ENCODE measurements around the gene TYK2. TPM values are rescaled to one million over a fixed set of nuclear protein-coding genes. Genes with fewer than 3 reads are reported as not detected.

The TYK2 gene
- polyA plus RNA-seq, 1 experiment, result 40.9 TPM

- ChIA-PET POLR2A (no interaction called here), CTCF (no interaction called here)
- Histone ChIP-seq H3K27me3 (ENCODE audit: control insufficient read depth, insufficient read depth, low read length) (no peaks in the 10 kb centered on the region), H3K36me3 (ENCODE audit: control insufficient read depth, insufficient read depth, low read length) (peaks cover 32% of the 10 kb centered on the region), H3K4me3 (ENCODE audit: low read depth, low read length) (no peak overlapping the region)
- no peak for TF ChIP-seq CTCF (IDR thresholded peaks at IDR 0.05; ENCODE audit: insufficient read depth, low read depth, low read length)
- no peak for DNase-seq (ENCODE audit: low read depth)
These were observed 15.7 kb downstream of the TYK2 start for GRCh38 chr19:10364644-10365043.

- CTCF ChIA-PET, result no interaction called here
These were observed 16.5 kb downstream of the TYK2 start for GRCh38 chr19:10363789-10364281.

GRCh38 chr19:10362259-10362658, 18.1 kb downstream of the TYK2 start:
- TF ChIP-seq CTCF (IDR thresholded peaks at IDR 0.05; ENCODE audit: insufficient read depth, low read depth, low read length), result no peak
- H3K27me3 ChIP-seq (ENCODE audit: control insufficient read depth, insufficient read depth, low read length), result no peaks in the 10 kb centered on the region
- peaks cover 34% of the 10 kb centered on the region for H3K36me3 ChIP-seq (ENCODE audit: control insufficient read depth, insufficient read depth, low read length)
- ChIA-PET CTCF (no interaction called here), POLR2A (no interaction called here)
- no peak overlapping the region for H3K4me3 ChIP-seq (ENCODE audit: low read depth, low read length)
- DNase-seq (ENCODE audit: low read depth), result no peak

More at GRCh38 chr19:10363789-10364281, 16.5 kb downstream of the TYK2 start:
- TF ChIP-seq CTCF (IDR thresholded peaks at IDR 0.05; ENCODE audit: insufficient read depth, low read depth, low read length), result no peak
- H3K4me3 ChIP-seq (ENCODE audit: low read depth, low read length), result no peak overlapping the region
- POLR2A ChIA-PET, result no interaction called here
- no peak for DNase-seq (ENCODE audit: low read depth)
- H3K27me3 ChIP-seq (ENCODE audit: control insufficient read depth, insufficient read depth, low read length), result no peaks in the 10 kb centered on the region
- peaks cover 33% of the 10 kb centered on the region for H3K36me3 ChIP-seq (ENCODE audit: control insufficient read depth, insufficient read depth, low read length)

- CTCF ChIA-PET, result no interaction called here
- Histone ChIP-seq H3K36me3 (ENCODE audit: control insufficient read depth, insufficient read depth, low read length) (peaks cover 36% of the 10 kb centered on the region), H3K4me3 (ENCODE audit: low read depth, low read length) (no peak overlapping the region), H3K27me3 (ENCODE audit: control insufficient read depth, insufficient read depth, low read length) (no peaks in the 10 kb centered on the region)
- POLR2A ChIA-PET, result no interaction called here
- DNase-seq (ENCODE audit: low read depth), result no peak
- TF ChIP-seq CTCF (IDR thresholded peaks at IDR 0.05; ENCODE audit: insufficient read depth, low read depth, low read length), result no peak
These were observed 18.8 kb downstream of the TYK2 start for GRCh38 chr19:10361569-10362011.

GRCh38 chr19:10356431-10356830, 23.9 kb downstream of the TYK2 start:
- H3K27me3 ChIP-seq (ENCODE audit: control insufficient read depth, insufficient read depth, low read length), result no peaks in the 10 kb centered on the region
- no peak overlapping the region for H3K4me3 ChIP-seq (ENCODE audit: low read depth, low read length)
- ChIA-PET CTCF (no interaction called here), POLR2A (no interaction called here)
- H3K36me3 ChIP-seq (ENCODE audit: control insufficient read depth, insufficient read depth, low read length), result peaks cover 31% of the 10 kb centered on the region
- TF ChIP-seq CTCF (IDR thresholded peaks at IDR 0.05; ENCODE audit: insufficient read depth, low read depth, low read length), result no peak
- no peak for DNase-seq (ENCODE audit: low read depth)
